ENCODE measurements around the gene TPCN1.

DNA sequence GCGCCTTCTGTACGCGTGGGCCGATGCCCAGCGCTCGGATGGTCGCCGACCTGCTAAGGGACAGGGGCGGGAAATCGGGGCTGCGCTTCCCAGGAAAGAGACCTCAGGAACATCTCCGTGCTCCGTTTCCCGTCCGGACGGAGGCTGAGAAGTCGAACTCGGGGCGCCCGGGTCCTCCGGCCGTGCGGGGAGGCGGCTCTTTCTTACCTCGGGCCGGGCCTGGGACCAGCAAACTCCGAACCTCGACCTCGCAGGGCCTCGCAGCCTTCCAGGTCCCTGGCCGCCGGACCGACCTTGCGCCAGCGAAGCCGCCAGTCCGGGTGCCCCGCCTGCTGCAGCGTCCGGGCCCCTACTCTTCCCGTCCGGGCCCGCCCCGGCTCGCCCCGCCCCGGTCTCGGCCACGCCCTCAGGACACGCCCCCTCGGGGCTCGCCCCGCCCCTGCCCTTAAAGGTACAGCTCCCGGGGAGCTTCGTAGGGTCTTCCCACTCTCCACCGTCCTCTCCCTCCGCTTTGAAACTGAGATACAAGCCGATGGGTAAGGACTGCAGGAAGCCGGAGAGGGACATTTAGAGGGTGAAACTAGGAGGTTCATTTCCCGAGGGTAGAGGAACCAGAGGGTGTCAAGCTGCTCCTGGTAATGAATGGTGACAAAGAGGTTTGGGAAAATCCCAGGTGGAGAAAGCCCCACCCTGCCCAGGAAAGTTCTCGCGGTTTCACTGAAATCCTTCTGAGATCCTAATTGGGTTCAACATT lies 113.7 kb downstream of the TPCN1 start, which contains the start of gene SLC8B1:
- TF ChIP-seq CTCF (conservative IDR thresholded peaks at IDR 0.05 in 1 of 2, IDR thresholded peaks at IDR 0.05 in 1 of 2; ENCODE audit: low read depth in 1 of 2, low read length in 2 of 2) (no peak), EZH2 (IDR thresholded peaks at IDR 0.05; ENCODE audit: low read length, missing control alignments) (no peak)
